HG02623 (cell line): ENCODE measurements around the gene EYA3.
A peak's percentile ranks its signal among the peaks of the same experiment; 100 is the strongest.

ENCODE experiments used
- ATAC-seq: cut with Tn5 transposase; IDR thresholded peaks from one replicate; pipeline ENCODE4 v1.9.1; 2021; ENCODE audit warnings: moderate library complexity; ENCODE audit not compliant: unreplicated experiment

Gene EYA3

GRCh38 chr1:28088168-28088961, at the start of gene EYA3:
EYA3 (minus strand) TSS chr1:28088610; CDS start chr1:28058026, 30,584 bp downstream.
- peak; percentile 74 for ATAC-seq

- ATAC-seq, result no peak
These were observed 48.7 kb upstream of the EYA3 start for GRCh38 chr1:28136922-28137613.

GRCh38 chr1:28136169-28136921, 47.9 kb upstream of the EYA3 start:
- no peak for ATAC-seq

- no peak for ATAC-seq
These were observed 47.2 kb upstream of the EYA3 start for GRCh38 chr1:28135371-28136168.

GRCh38 chr1:28134651-28135207, 46.3 kb upstream of the EYA3 start:
- ATAC-seq, result no peak

GRCh38 chr1:28132171-28133167, 44.1 kb upstream of the EYA3 start:
- no peak for ATAC-seq

GRCh38 chr1:28130901-28131300, 42.5 kb upstream of the EYA3 start:
- no peak for ATAC-seq

GRCh38 chr1:28129150-28129549, 40.7 kb upstream of the EYA3 start:
- ATAC-seq, result no peak

- ATAC-seq, result peak; percentile 70
These were observed 39.3 kb upstream of the EYA3 start for GRCh38 chr1:28127617-28128257.

GRCh38 chr1:28126783-28127490, 38.5 kb upstream of the EYA3 start:
- no peak for ATAC-seq

GRCh38 chr1:28126212-28126611, 37.8 kb upstream of the EYA3 start:
- no peak for ATAC-seq

GRCh38 chr1:28123461-28123961, 35.1 kb upstream of the EYA3 start:
- no peak for ATAC-seq

GRCh38 chr1:28122183-28122582, 33.8 kb upstream of the EYA3 start:
- ATAC-seq, result no peak

- ATAC-seq, result no peak
These were observed 31.1 kb upstream of the EYA3 start for GRCh38 chr1:28119556-28119955.

GRCh38 chr1:28118640-28119307, 30.4 kb upstream of the EYA3 start:
- ATAC-seq, result no peak

GRCh38 chr1:28115267-28115666, 26.9 kb upstream of the EYA3 start:
- no peak for ATAC-seq

- no peak for ATAC-seq
These were observed 26.4 kb upstream of the EYA3 start for GRCh38 chr1:28114844-28115243.

- ATAC-seq, result no peak
These were observed 24.8 kb upstream of the EYA3 start for GRCh38 chr1:28113242-28113572.
